Choroid plexus epithelial cell (primary cell): ENCODE data around the gene LGALS1.

Source experiments
- DNase-seq: peaks from one replicate; pipeline ENCODE4 v3.0.0-alpha.2; 2010; ENCODE audit warnings: low read depth
- H3K4me3 ChIP-seq: 2 replicates; pipeline ENCODE4 v1.5.1; 2011; ENCODE audit warnings: low read depth, mild to moderate bottlenecking, control low read depth, low read length, moderate library complexity
- CTCF ChIP-seq: conservative IDR thresholded peaks from 2 replicates; pipeline ENCODE4 v1.5.1; 2011; ENCODE audit warnings: low read depth, mild to moderate bottlenecking, control low read depth, inconsistent platforms, low read length, moderate library complexity

LGALS1 gene

GRCh38 chr22:37664249-37665101 is 11.0 kb upstream of the LGALS1 start:
- H3K4me3 ChIP-seq = no peak overlapping the region
- no peak for TF ChIP-seq CTCF
- no peak for DNase-seq

GRCh38 chr22:37665487-37665886 is 9.9 kb upstream of the LGALS1 start:
- H3K4me3 ChIP-seq = no peak overlapping the region
- TF ChIP-seq CTCF = no peak
- DNase-seq = no peak

GRCh38 chr22:37669586-37669985 is 5.8 kb upstream of the LGALS1 start:
- H3K4me3 ChIP-seq = no peak overlapping the region
- TF ChIP-seq CTCF = no peak
- DNase-seq = no peak

GRCh38 chr22:37672206-37672919 is 3.1 kb upstream of the LGALS1 start:
- DNase-seq = no peak
- no peak overlapping the region for H3K4me3 ChIP-seq
- TF ChIP-seq CTCF = no peak

- no peak for TF ChIP-seq CTCF
- no peak for DNase-seq
- no peak overlapping the region for H3K4me3 ChIP-seq
Observed at GRCh38 chr22:37672920-37673455, 2.4 kb upstream of the LGALS1 start.

GRCh38 chr22:37674248-37674647 is 1.2 kb upstream of the LGALS1 start:
- no peak overlapping the region for H3K4me3 ChIP-seq
- DNase-seq = no peak
- TF ChIP-seq CTCF = no peak
